B cell (primary cell): Measurements from ENCODE around the gene TF.

Experiments
- EZH2 ChIP-seq: IDR thresholded peaks from 2 replicates; pipeline ENCODE4 v1.6.1; 2012; ENCODE audit warnings: borderline replicate concordance, low read depth, mild to moderate bottlenecking, moderate library complexity, low read length; ENCODE audit not compliant: insufficient read depth, poor library complexity, severe bottlenecking
- TF ChIP-seq, protein P1 (sequence below): fragments of 200-600 bp; IDR thresholded peaks from one replicate; pipeline ENCODE4 v1.8.0; 2022; ENCODE audit warnings: antibody characterized with exemption, mild to moderate bottlenecking

GRCh38 chr3:133697960-133698359 is 48.2 kb upstream of the TF start:
- TF ChIP-seq, protein P1, sequence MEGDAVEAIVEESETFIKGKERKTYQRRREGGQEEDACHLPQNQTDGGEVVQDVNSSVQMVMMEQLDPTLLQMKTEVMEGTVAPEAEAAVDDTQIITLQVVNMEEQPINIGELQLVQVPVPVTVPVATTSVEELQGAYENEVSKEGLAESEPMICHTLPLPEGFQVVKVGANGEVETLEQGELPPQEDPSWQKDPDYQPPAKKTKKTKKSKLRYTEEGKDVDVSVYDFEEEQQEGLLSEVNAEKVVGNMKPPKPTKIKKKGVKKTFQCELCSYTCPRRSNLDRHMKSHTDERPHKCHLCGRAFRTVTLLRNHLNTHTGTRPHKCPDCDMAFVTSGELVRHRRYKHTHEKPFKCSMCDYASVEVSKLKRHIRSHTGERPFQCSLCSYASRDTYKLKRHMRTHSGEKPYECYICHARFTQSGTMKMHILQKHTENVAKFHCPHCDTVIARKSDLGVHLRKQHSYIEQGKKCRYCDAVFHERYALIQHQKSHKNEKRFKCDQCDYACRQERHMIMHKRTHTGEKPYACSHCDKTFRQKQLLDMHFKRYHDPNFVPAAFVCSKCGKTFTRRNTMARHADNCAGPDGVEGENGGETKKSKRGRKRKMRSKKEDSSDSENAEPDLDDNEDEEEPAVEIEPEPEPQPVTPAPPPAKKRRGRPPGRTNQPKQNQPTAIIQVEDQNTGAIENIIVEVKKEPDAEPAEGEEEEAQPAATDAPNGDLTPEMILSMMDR, result no peak
- no peak for TF ChIP-seq EZH2
